T-helper 22 cell (primary cell): Measurements from ENCODE around the gene TSC22D3.

ENCODE experiments used
- DNase-seq: peaks from one replicate; pipeline ENCODE4 v3.0.0-alpha.2; 2020; ENCODE audit warnings: low read depth

Gene TSC22D3

GRCh38 chrX:107730991-107731766, 44.4 kb downstream of the TSC22D3 start:
- no peak for DNase-seq

- no peak for DNase-seq
These were observed 45.3 kb downstream of the TSC22D3 start for GRCh38 chrX:107730298-107730655.

GRCh38 chrX:107729558-107730297, 45.9 kb downstream of the TSC22D3 start:
- DNase-seq, result no peak

- no peak for DNase-seq
These were observed 47.1 kb downstream of the TSC22D3 start for GRCh38 chrX:107728371-107729099.

- no peak for DNase-seq
These were observed 48.6 kb downstream of the TSC22D3 start for GRCh38 chrX:107726816-107727534.

GRCh38 chrX:107725761-107726555, 49.6 kb downstream of the TSC22D3 start:
- no peak for DNase-seq

GRCh38 chrX:107724653-107725052, 50.9 kb downstream of the TSC22D3 start:
- DNase-seq, result no peak

GRCh38 chrX:107723511-107723910, 52.1 kb downstream of the TSC22D3 start:
- DNase-seq, result no peak

GRCh38 chrX:107721966-107722707, 53.5 kb downstream of the TSC22D3 start:
- no peak for DNase-seq

GRCh38 chrX:107721318-107721717, 54.3 kb downstream of the TSC22D3 start:
- DNase-seq, result no peak

GRCh38 chrX:107718156-107718621, 57.4 kb downstream of the TSC22D3 start:
- DNase-seq, result peak; percentile 52

- peak; percentile 89 for DNase-seq
These were observed 58.5 kb downstream of the TSC22D3 start for GRCh38 chrX:107716816-107717700.

GRCh38 chrX:107716118-107716684, 59.4 kb downstream of the TSC22D3 start:
- no peak for DNase-seq

- no peak for DNase-seq
These were observed 60.1 kb downstream of the TSC22D3 start for GRCh38 chrX:107715331-107716117.

GRCh38 chrX:107714206-107714891, 61.2 kb downstream of the TSC22D3 start:
- DNase-seq, result no peak

GRCh38 chrX:107713543-107714205, 61.9 kb downstream of the TSC22D3 start:
- peak; percentile 19 for DNase-seq

- DNase-seq, result no peak
These were observed 62.4 kb downstream of the TSC22D3 start for GRCh38 chrX:107713203-107713542.
